Caco-2 (cell line): ENCODE data around the gene AOX1. TPM values are rescaled to one million over a fixed set of nuclear protein-coding genes. Genes with fewer than 3 reads are reported as not detected.

Source experiments
- BruUV-seq: library from RNA; stranded (reverse); fragments of 400-500 nt; replicated peaks from 2 replicates; lab custom pipeline; 2021; lab: Mats Ljungman, UMichigan
- CTCF ChIA-PET: fragments of 300-600 bp; sonication (Branson Sonifier 250); formaldehyde crosslinking; loops from one replicate; lab custom pipeline; 2022; ENCODE audit warnings: antibody characterized with exemption; lab: Charles Lee
- POLR2A ChIA-PET: fragments of 300-600 bp; sonication (Branson Sonifier 250); formaldehyde crosslinking; loops from one replicate; lab custom pipeline; 2022; ENCODE audit warnings: antibody characterized with exemption; lab: Charles Lee
- DNase-seq, 2 experiments: peaks; one replicate each; pipeline versions ENCODE4 v3.0.0 to v3.0.0-alpha.2; 2020 to 2022
- H3K27me3 ChIP-seq: replicated peaks from 2 replicates; pipeline ENCODE4 v1.6.0; 2011; ENCODE audit warnings: low read length; ENCODE audit not compliant: control insufficient read depth, insufficient read depth
- H3K36me3 ChIP-seq: 2 replicates; pipeline ENCODE4 v1.5.1; 2011; ENCODE audit warnings: low read length; ENCODE audit not compliant: control insufficient read depth, insufficient read depth
- H3K4me1 ChIP-seq: fragments of 250-450 bp; sonication (Bioruptor Pico); 2 replicates; pipeline ENCODE4 v1.5.1; 2020; ENCODE audit warnings: mild to moderate bottlenecking
- H3K4me3 ChIP-seq: 2 replicates; pipeline ENCODE4 v1.5.1; 2011; ENCODE audit warnings: low read depth, mild to moderate bottlenecking, control low read depth, low read length
- H3K9me3 ChIP-seq: fragments of 250-450 bp; sonication (Bioruptor Pico); 2 replicates; pipeline ENCODE4 v1.5.1; 2020; ENCODE audit warnings: mild to moderate bottlenecking, moderate library complexity
- H3K27ac Mint-ChIP-seq: one replicate; pipeline ENCODE4 v1.8.0; 2022; ENCODE audit warnings: mixed read lengths; ENCODE audit not compliant: unreplicated experiment
- H3K27me3 Mint-ChIP-seq: one replicate; pipeline ENCODE4 v1.8.0; 2022; ENCODE audit warnings: mixed read lengths; ENCODE audit not compliant: insufficient read depth, unreplicated experiment
- H3K36me3 Mint-ChIP-seq: one replicate; pipeline ENCODE4 v1.8.0; 2022; ENCODE audit warnings: mild to moderate bottlenecking, mixed read lengths; ENCODE audit not compliant: insufficient read depth, unreplicated experiment
- H3K4me1 Mint-ChIP-seq: one replicate; pipeline ENCODE4 v1.8.0; 2022; ENCODE audit warnings: low read depth, mixed read lengths; ENCODE audit not compliant: unreplicated experiment
- H3K4me3 Mint-ChIP-seq: one replicate; pipeline ENCODE4 v1.8.0; 2022; ENCODE audit warnings: mild to moderate bottlenecking, moderate library complexity, mixed read lengths; ENCODE audit not compliant: unreplicated experiment
- H3K9me3 Mint-ChIP-seq: one replicate; pipeline ENCODE4 v1.8.0; 2022; ENCODE audit warnings: mixed read lengths; ENCODE audit not compliant: unreplicated experiment
- CTCF ChIP-seq, 2 experiments: fragments of 200-600 bp in 1 of 2; IDR thresholded peaks; 1 replicate in 1 of 2; 2 replicates in 1 of 2; pipeline versions ENCODE4 v1.5.1 to v1.8.0; 2011 to 2022; ENCODE audit warnings: antibody characterized with exemption in 1 of 2, control low read depth in 1 of 2, inconsistent platforms in 1 of 2, low read depth in 1 of 2, low read length in 1 of 2, mild to moderate bottlenecking in 1 of 2, moderate library complexity in 1 of 2; ENCODE audit not compliant: insufficient read depth in 1 of 2, severe bottlenecking in 1 of 2, unreplicated experiment in 1 of 2
- intact Hi-C: fragments of 100-400 bp; cut with micrococcal nuclease; formaldehyde crosslinking; loops from one replicate; pipeline ENCODE4 v1.10.0; 2022; ENCODE audit not compliant: unreplicated experiment
- total RNA-seq: library from RNA; stranded (reverse); gene quantifications from 2 replicates; pipeline ENCODE4 v1.2.3, GENCODE V29; 2022

AOX1 gene
- total RNA-seq, 1 experiment from 2014 or later: 0.79 TPM

DNA sequence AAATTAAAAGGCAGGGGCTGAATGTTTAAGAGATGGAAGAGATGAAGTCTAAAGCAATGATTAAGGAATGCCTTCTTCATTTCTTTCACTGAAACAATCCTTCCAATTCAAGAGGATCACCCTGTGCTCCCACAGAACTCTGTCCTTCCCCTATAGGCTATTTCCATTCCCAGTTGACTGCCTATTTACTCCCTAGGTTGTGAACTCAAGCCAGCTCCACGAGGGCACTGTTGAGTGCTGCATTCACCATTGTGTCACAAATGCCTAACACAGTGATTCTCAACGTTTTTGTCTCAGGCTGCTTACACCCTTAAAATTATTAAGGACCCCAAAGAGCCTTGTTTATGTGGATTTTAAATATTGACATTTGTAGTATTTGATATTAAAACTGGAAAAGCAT lies 112.4 kb downstream of the AOX1 start:
- Histone ChIP-seq H3K36me3 (no peaks in the 10 kb centered on the region), H3K4me1 (peaks cover 14% of the 10 kb centered on the region), H3K27me3 (no peaks in the 10 kb centered on the region), H3K4me3 (no peak overlapping the region), H3K9me3 (no peaks in the 10 kb centered on the region)
- no peaks in the 10 kb centered on the region for H3K9me3 Mint-ChIP-seq
- no peak overlapping the region for H3K27ac Mint-ChIP-seq
- ChIA-PET CTCF (no interaction called here), POLR2A (no interaction called here)
- peaks cover 14% of the 10 kb centered on the region for H3K4me1 Mint-ChIP-seq
- no peak for TF ChIP-seq CTCF (IDR thresholded peaks at IDR 0.05; ENCODE audit: insufficient read depth in 1 of 2, low read depth in 1 of 2, low read length in 1 of 2, severe bottlenecking in 1 of 2, unreplicated experiment in 1 of 2)
- intact Hi-C loops: no loop called here
- no peaks in the 10 kb centered on the region for H3K36me3 Mint-ChIP-seq
- no peak overlapping the region for H3K4me3 Mint-ChIP-seq
- H3K27me3 Mint-ChIP-seq: no peaks in the 10 kb centered on the region
- DNase-seq: no peak
- no TSS peak for BruUV-seq

DNA sequence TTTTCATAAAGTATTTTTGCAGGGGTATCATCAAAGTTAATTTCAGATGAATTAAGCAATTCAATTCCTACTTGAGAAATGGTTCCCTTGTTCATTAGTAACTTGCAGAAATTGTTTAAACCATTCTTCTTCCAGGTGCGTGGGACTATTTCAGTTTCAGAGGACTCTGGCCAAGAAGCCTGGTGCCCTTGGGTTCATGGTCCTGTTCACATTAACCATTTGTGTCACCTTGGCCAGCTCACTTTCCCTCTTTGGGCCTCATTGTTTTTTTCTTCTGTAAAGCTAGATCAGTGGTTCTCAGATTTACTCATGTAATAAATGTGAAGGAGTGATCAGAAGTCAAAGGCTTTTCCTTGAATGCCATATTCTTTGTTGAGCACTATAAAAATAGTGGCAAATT lies 113.5 kb downstream of the AOX1 start:
- Mint-ChIP-seq H3K27me3 (no peaks in the 10 kb centered on the region), H3K27ac (no peak overlapping the region), H3K36me3 (no peaks in the 10 kb centered on the region), H3K9me3 (no peaks in the 10 kb centered on the region), H3K4me1 (peaks cover 16% of the 10 kb centered on the region), H3K4me3 (no peak overlapping the region)
- H3K9me3 ChIP-seq: no peaks in the 10 kb centered on the region
- BruUV-seq: no TSS peak
- ChIA-PET CTCF (no interaction called here), POLR2A (no interaction called here)
- H3K4me1 ChIP-seq: peaks cover 3% of the 10 kb centered on the region
- H3K4me3 ChIP-seq: no peak overlapping the region
- no peaks in the 10 kb centered on the region for H3K36me3 ChIP-seq
- intact Hi-C loops: no loop called here
- no peak for TF ChIP-seq CTCF (IDR thresholded peaks at IDR 0.05; ENCODE audit: insufficient read depth in 1 of 2, low read depth in 1 of 2, low read length in 1 of 2, severe bottlenecking in 1 of 2, unreplicated experiment in 1 of 2)
- no peaks in the 10 kb centered on the region for H3K27me3 ChIP-seq
- no peak for DNase-seq

GRCh38 chr2:200700856-200701255 lies 115.0 kb downstream of the AOX1 start:
- intact Hi-C loops: loop anchor here (5.0 kb wide), 1 partner anchor 36 kb away; no protein-coding TSS in a partner anchor

More at GRCh38 chr2:200700856-200701255, 115.0 kb downstream of the AOX1 start:
- no TSS peak for BruUV-seq
- ChIA-PET POLR2A (no interaction called here), CTCF (no interaction called here)
- H3K36me3 ChIP-seq: no peaks in the 10 kb centered on the region
- H3K4me3 Mint-ChIP-seq: no peak overlapping the region
- no peaks in the 10 kb centered on the region for H3K9me3 Mint-ChIP-seq
- no peaks in the 10 kb centered on the region for H3K27me3 Mint-ChIP-seq
- no peak overlapping the region for H3K4me3 ChIP-seq
- H3K27me3 ChIP-seq: no peaks in the 10 kb centered on the region; the same call in 1 of the 2 replicates
- H3K27ac Mint-ChIP-seq: no peak overlapping the region
- peaks cover 13% of the 10 kb centered on the region for H3K4me1 Mint-ChIP-seq
- H3K4me1 ChIP-seq: no peaks in the 10 kb centered on the region
- no peak for DNase-seq
- no peaks in the 10 kb centered on the region for H3K36me3 Mint-ChIP-seq
- TF ChIP-seq CTCF (IDR thresholded peaks at IDR 0.05; ENCODE audit: insufficient read depth in 1 of 2, low read depth in 1 of 2, low read length in 1 of 2, severe bottlenecking in 1 of 2, unreplicated experiment in 1 of 2): no peak
- H3K9me3 ChIP-seq: no peaks in the 10 kb centered on the region
